PC-9 (cell line): ENCODE results near the gene TNP2.

Experiments
- CTCF ChIP-seq: fragments of 200-600 bp; sonication (generic); conservative IDR thresholded peaks from 2 replicates; pipeline ENCODE4 v1.6.1; 2017; ENCODE audit warnings: mixed run types, antibody characterized with exemption, mild to moderate bottlenecking, moderate library complexity
- EZH2 ChIP-seq: fragments of 200-600 bp; sonication (generic); IDR thresholded peaks from 2 replicates; pipeline ENCODE4 v1.8.0; 2017; ENCODE audit warnings: antibody characterized with exemption, low read depth

- no peak for TF ChIP-seq CTCF
- TF ChIP-seq EZH2: no peak
Measured at GRCh38 chr16:11251525-11252481, 17.3 kb downstream of the TNP2 start.
